Measurements from ENCODE around the gene CPNE4. TPM values are rescaled to one million over a fixed set of nuclear protein-coding genes. Genes with fewer than 3 reads are reported as not detected.

The CPNE4 gene
- total RNA-seq, 1 experiment from 2014 or later = 1.9 TPM

- Histone ChIP-seq H2BK12ac (ENCODE audit: insufficient read length, low read depth, low read length) (no peak overlapping the region), H3K23ac (ENCODE audit: insufficient read length, low read depth, low read length) (no peak overlapping the region), H3K18ac (ENCODE audit: insufficient read length, low read depth, low read length) (no peak overlapping the region), H2BK120ac (ENCODE audit: low read depth, low read length, poor library complexity, severe bottlenecking) (no peak overlapping the region), H3K9me3 (ENCODE audit: control insufficient read depth, low read depth, low read length) (no peaks in the 10 kb centered on the region), H3K4me1 (ENCODE audit: insufficient read depth, low read length) (no peaks in the 10 kb centered on the region), H3T11ph (ENCODE audit: low read length) (no peak overlapping the region), H2BK5ac (ENCODE audit: insufficient read length, low read length) (no peak overlapping the region), H3K79me1 (ENCODE audit: insufficient read depth, low read depth, low read length, poor library complexity, severe bottlenecking) (no peaks in the 10 kb centered on the region), H2AFZ (ENCODE audit: low read length) (no peak overlapping the region), H4K20me1 (ENCODE audit: control insufficient read depth, insufficient read depth, insufficient read length) (no peaks in the 10 kb centered on the region), H3K9ac (ENCODE audit: extremely low read depth, insufficient read length, low read length) (no peak overlapping the region), H3K14ac (ENCODE audit: insufficient read depth, low read length) (no peak overlapping the region), H3K23me2 (ENCODE audit: insufficient read length, low read depth, low read length, poor library complexity, severe bottlenecking) (no peaks in the 10 kb centered on the region), H2BK20ac (ENCODE audit: low read depth, low read length, poor library complexity, severe bottlenecking) (no peak overlapping the region), H4K8ac (replicated peaks; ENCODE audit: insufficient read length, low read depth, low read length) (no peak overlapping the region), H3K27me3 (ENCODE audit: insufficient read depth, low read length) (no peaks in the 10 kb centered on the region), H3K56ac (ENCODE audit: insufficient read length, low read depth, low read length) (no peak overlapping the region), H3K4ac (ENCODE audit: low read depth, low read length) (no peak overlapping the region), H3K79me2 (ENCODE audit: insufficient read depth, low read length) (no peaks in the 10 kb centered on the region), H3K27ac (ENCODE audit: insufficient read length, low read depth, low read length) (no peak overlapping the region), H4K5ac (ENCODE audit: insufficient read length, low read depth, low read length) (no peak overlapping the region), H4K91ac (ENCODE audit: insufficient read length, low read depth, low read length) (no peak overlapping the region), H2BK15ac (ENCODE audit: low read depth, low read length) (no peak overlapping the region), H2AK5ac (ENCODE audit: insufficient read length, low read length) (no peak overlapping the region), H3K4me2 (ENCODE audit: insufficient read depth, insufficient read length, low read length) (no peak overlapping the region)
- H3K9me3 Mint-ChIP-seq = no peaks in the 10 kb centered on the region
- no peak for DNase-seq
- no peak overlapping the region for H3K27ac Mint-ChIP-seq
- H3K4me3 Mint-ChIP-seq = no peak overlapping the region
- H3K36me3 Mint-ChIP-seq (ENCODE audit: insufficient read depth in 1 of 3, low read depth in 3 of 3) = no peaks in the 10 kb centered on the region
- peaks cover 6 to 7% of the 10 kb centered on the region in 2 experiments for H3K4me1 Mint-ChIP-seq
- no peaks in the 10 kb centered on the region for H3K27me3 Mint-ChIP-seq (ENCODE audit: low read depth)
- TF ChIP-seq CTCF (conservative IDR thresholded peaks at IDR 0.05) = no peak
- no CpG with 5 or more reads among the region's 4 CpGs for WGBS (ENCODE audit: extremely low coverage, insufficient read length, low lambda C conversion rate)
Observed at GRCh38 chr3:131551761-131552160, 483.1 kb downstream of the CPNE4 start.
